Epithelial cell of umbilical artery (primary cell): ENCODE data around the gene ZNF684. TPM values are rescaled to one million over a fixed set of nuclear protein-coding genes. Genes with fewer than 3 reads are reported as not detected.

Experiments used
- total RNA-seq: library from RNA; depleted of rRNA; stranded (reverse); fragments of >200 nt; gene quantifications from 2 replicates; pipeline ENCODE4 v1.2.3, GENCODE V29; 2014

ZNF684 gene
- 4.2 and 6.7 TPM in 2 replicates for total RNA-seq

DNA sequence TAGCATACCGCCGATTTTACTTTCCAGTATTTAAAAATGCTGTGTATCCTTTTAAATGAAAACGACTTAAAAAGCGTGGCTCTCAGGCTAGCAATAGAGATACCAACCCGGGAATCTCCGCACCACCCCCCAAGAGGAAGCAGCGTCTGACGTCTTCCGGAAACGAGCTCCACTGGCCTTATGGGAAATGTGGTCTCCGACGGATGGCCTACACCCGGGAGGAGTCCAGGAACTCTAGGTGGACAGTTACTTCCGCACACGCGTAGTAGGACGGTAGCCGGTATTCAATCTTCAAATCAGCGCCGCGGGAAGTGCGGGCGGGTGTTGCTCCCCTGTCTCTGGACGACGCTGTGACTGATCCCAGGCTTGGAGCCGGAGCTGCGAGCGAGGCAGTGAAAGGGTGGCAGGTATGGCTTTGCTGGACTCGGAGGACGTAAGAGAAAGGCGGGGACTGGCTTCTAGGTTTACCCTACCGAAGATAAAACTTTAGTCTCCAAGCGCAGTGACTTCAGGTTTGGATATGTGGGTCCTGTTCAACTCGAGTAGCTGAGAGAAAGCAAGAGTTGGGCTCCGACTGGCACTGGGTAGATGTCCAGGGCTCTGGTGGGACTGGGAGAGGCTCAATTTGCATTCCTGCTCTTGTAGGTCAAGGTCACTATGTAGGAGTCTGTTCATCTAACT, at the start of gene ZNF684:
Gene ZNF684, plus strand, starts transcription at position 257 of the 681 bp plus-strand sequence. CDS start 1,530 bp downstream, outside the sequence.

DNA sequence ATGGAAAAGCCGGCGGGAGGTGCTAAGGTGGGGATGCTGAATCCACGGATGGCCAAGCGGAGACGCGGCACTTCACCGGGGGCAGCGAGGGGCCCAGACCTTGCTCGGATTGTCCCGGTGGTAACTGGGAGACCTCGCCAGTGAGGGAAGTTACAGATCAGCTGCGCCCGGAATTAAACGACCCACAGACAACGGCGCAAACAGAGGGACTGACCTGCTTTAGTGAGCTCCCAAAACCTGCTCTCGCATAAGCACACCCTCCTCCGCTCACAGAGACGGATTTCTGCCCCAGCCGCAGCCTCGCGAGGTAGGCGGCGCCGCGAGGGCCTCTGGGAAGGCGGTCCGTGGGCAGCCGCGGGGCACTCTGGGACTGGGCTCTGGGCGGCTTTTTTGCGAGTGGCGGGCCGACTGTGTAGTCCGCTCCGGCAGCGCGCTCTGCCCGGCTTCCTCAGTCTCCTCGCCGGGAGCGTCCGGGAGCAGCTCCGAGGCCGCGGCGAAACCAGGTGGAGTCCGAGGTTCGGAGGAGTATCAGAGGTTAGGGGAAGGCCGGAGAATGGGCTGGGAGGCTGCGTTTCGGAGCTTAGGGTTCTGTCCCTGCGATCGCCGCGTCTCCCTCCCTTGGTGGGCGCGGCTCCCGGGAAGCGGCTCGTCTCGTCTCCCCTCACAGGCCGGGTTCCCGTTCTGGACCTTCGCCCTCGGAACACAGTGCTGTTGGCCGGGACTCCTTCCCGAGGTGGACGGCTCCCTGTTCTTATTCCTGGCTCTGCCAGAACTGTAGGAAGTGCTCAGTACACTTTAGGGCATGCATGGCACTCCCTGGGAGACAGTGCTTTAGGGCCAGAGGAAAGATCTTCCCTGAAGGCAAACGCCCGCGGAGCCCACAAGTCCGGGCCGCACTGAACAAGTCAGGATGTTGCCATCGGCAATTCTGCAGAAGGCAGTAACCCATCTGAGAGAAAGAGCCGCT, 22.8 kb upstream of the ZNF684 start, which contains the start of gene EXO5:
Gene EXO5, plus strand, starts transcription at position 393 of the 967 bp plus-strand sequence. CDS start 5,778 bp downstream, outside the sequence.

Other genes starting within 250 kb of the ZNF684 start
- under 0.01 and 0.61 TPM in 2 replicates for gene COL9A2, start 214.4 kb upstream of the ZNF684 start, total RNA-seq
- gene SMAP2, start 157.9 kb upstream of the ZNF684 start, total RNA-seq: 5.2 and 7.1 TPM in 2 replicates
- 3.2 and 3.6 TPM in 2 replicates for gene ZFP69B, start 81.2 kb upstream of the ZNF684 start, total RNA-seq
- gene ZFP69, start 54.3 kb upstream of the ZNF684 start, total RNA-seq: 3.2 and 4.6 TPM in 2 replicates
- 8.4 and 13.8 TPM in 2 replicates for gene EXO5, start 22.9 kb upstream of the ZNF684 start, total RNA-seq
- gene RIMS3, start 134.0 kb downstream of the ZNF684 start, total RNA-seq: 0.15 and 0.32 TPM in 2 replicates
- 14.0 and 19.6 TPM in 2 replicates for gene NFYC, start 160.1 kb downstream of the ZNF684 start, total RNA-seq